Pancreas (tissue), 10 donors: ENCODE measurements around the gene NPS. TPM values are rescaled to one million over a fixed set of nuclear protein-coding genes. Genes with fewer than 3 reads are reported as not detected.

ENCODE experiments used
- ATAC-seq, 4 donors: fragments of 200-7000 bp; cut with Tn5 transposase; one replicate each; pipeline versions ENCODE4 v1.8.0 to v1.9.1; 2020; ENCODE audit warnings: mild to moderate bottlenecking in 4 of 4, moderate library complexity in 4 of 4
- DNase-seq, 6 donors: peaks; one replicate each; pipeline ENCODE4 v3.0.0-alpha.2; 2020
- FAIRE-seq: peaks from 2 replicates; lab custom pipeline; 2012; peaks lifted over from hg19 to GRCh38; lab: Jason Lieb, UNC
- H3K27ac ChIP-seq, 4 donors: fragments of 200-600 bp; sonication (generic); 1 replicate in 3 of 4; 2 replicates in 1 of 4; pipeline versions ENCODE4 v1.5.0 to v1.8.0; 2020
- H3K27me3 ChIP-seq, 4 donors: fragments of 200-600 bp; one replicate each; pipeline ENCODE4 v1.8.0; 2021
- H3K36me3 ChIP-seq, 3 donors: fragments of 200-600 bp; sonication (generic) in 1 of 3; one replicate each; pipeline versions ENCODE4 v1.5.0 to v1.8.0; 2020 to 2021
- H3K4me1 ChIP-seq, 3 donors: fragments of 200-600 bp; one replicate each; pipeline ENCODE4 v1.8.0; 2021
- H3K4me3 ChIP-seq, 4 donors: fragments of 200-600 bp; sonication (generic) in 2 of 4; one replicate each; pipeline versions ENCODE4 v1.5.0 to v1.8.0; 2020 to 2021
- H3K9me3 ChIP-seq, 4 donors: fragments of 200-600 bp; one replicate each; pipeline ENCODE4 v1.8.0; 2021
- WGBS, 2 donors: extraction: QIAGEN DNeasy Blood & Tissue Kit; methylation state at CpG; one replicate each; pipeline ENCODE4 v1.1.7; 2013; 5-methylcytosine and 5-hydroxymethylcytosine counted together
- intact Hi-C, 3 donors: fragments of 100-400 bp; cut with DNase I; formaldehyde crosslinking; loops; one replicate each; pipeline versions ENCODE4 v1.11.1 to v1.14.2; 2022
- polyA plus RNA-seq, 2 donors: library from polyadenylated mRNA; stranded (reverse); fragments of 200-250 nt; gene quantifications; one replicate each; pipeline ENCODE4 v1.2.3, GENCODE V29; 2013
- total RNA-seq, 6 donors: library from RNA; stranded (reverse); fragmentation: NEBNext Ultra II Directional in 4 of 6; extraction: Animal tissue kit (Norgen Biotek cat#: 25700) in 4 of 6; gene quantifications; one replicate each; pipeline versions ENCODE4 v1.2.1 to v1.2.4, GENCODE V29; 2021 to 2023
- TF ChIP-seq, protein P1 (sequence below), 4 donors: fragments of 200-600 bp; sonication (generic) in 3 of 4; IDR thresholded peaks; one replicate each; pipeline versions ENCODE4 v1.5.0 to v1.8.0; 2021; ENCODE audit warnings: antibody characterized with exemption in 4 of 4
- donor health status: healthy with polysubstance abuse.
- donor health status: DM: no; HTN: no; CAD: no; lungs with moderate emphysema.
- donor health status: DM: no; HTN: no; CAD: no.
- donor health status: control.
- donor health status: control.
- donor health status: Bipolar disorder and iron deficiency.
- donor health status: DM: yes; HTN: yes; CAD: no.
- donor health status: DM: no; HTN: no; CAD: no.
- donor health status: DM: no; HTN: no; CAD: no.
- donor health status: DM: yes; HTN: yes; CAD: no.

NPS gene
- total and polyA plus RNA-seq, 8 donors = not detected

DNA sequence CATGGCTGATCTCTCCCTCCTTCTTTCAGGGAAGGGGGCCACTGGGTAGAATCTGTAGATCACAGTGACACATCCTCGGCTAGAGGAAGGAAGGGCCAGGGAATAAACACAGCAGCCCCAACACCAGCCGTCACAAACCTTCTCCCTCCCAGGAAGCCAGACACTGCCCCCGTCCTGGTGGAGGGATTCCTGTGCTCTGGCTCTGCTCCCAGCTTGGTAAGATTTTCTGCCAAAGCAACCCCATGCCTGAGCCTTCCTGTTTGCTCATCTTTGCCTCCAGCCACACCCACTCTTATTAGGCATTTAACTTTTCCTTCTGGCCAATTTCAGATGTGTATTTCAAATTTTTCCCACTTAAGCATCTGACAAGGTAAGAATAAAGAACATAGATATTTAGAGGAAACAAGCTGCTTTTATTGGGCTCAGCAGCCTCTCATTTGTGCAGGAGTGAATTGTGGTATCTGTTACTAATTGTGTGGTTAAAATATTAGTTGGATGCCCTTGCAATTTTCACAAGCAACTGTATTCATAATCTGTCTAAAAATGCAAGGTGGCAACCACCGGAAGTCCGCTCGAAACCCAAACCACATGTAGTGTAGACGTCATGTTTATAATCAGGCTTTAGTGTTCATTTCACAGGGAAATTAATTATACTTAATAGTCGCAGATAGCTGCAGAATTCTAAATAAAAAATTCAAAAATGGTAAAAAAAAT is 13.2 kb upstream of the NPS start:
- DNase-seq = no peak

DNA sequence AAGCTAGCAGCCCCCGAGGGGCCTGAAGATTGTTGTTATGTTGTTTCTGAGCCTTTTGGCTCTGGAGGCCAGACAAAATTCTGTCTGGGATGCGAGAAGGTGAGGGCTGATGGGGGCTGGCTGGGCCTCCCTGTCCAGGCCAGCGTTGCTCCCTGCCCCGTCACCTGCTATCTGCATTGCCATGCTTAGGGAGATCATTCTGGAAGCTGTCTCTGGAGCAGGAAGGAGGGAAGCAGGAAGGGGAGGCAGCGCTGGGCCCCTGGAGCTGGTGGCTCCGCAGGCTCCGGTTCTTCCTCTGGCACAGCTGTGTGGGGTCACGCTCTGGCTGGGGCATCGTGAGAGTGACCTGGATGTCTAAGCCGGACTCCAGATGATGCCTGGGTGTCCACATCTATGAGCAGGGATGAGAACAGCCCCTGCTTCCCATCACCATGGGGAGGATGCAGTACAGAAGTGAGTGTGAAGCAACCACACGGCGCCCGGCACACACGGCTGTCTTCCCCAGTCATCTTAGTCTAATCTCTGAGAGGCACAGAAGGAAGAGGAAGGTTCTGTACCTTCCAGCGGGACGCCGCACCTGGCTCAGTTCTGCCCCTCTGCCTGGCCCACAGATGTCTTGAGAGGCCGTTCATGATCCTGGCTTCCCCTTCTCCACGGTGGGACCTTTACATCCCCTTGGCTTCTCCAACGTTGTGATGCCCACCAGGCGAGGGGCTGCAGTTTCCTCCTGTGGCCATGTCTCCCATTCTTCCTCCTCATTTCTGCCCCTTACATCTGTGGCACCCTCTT is 11.9 kb upstream of the NPS start:
- H3K27me3 ChIP-seq = no peaks in the 10 kb centered on the region
- TF ChIP-seq, protein P1, sequence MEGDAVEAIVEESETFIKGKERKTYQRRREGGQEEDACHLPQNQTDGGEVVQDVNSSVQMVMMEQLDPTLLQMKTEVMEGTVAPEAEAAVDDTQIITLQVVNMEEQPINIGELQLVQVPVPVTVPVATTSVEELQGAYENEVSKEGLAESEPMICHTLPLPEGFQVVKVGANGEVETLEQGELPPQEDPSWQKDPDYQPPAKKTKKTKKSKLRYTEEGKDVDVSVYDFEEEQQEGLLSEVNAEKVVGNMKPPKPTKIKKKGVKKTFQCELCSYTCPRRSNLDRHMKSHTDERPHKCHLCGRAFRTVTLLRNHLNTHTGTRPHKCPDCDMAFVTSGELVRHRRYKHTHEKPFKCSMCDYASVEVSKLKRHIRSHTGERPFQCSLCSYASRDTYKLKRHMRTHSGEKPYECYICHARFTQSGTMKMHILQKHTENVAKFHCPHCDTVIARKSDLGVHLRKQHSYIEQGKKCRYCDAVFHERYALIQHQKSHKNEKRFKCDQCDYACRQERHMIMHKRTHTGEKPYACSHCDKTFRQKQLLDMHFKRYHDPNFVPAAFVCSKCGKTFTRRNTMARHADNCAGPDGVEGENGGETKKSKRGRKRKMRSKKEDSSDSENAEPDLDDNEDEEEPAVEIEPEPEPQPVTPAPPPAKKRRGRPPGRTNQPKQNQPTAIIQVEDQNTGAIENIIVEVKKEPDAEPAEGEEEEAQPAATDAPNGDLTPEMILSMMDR (IDR thresholded peaks at IDR 0.05) = no peak
- H3K4me1 ChIP-seq = no peaks in the 10 kb centered on the region
- H3K9me3 ChIP-seq = no peaks in the 10 kb centered on the region
- no peaks in the 10 kb centered on the region for H3K36me3 ChIP-seq
- intact Hi-C loops = no loop called here
- H3K4me3 ChIP-seq = no peak overlapping the region
- WGBS, 2 donors = 73 to 80% methylated on average over 21 of the region's 21 CpGs
- ATAC-seq (no peak), FAIRE-seq (no peak), DNase-seq (no peak)
- H3K27ac ChIP-seq = no peak overlapping the region

More for the DNA sequence above, 13.2 kb upstream of the NPS start:
- intact Hi-C loops = no loop called here
- H3K9me3 ChIP-seq = no peaks in the 10 kb centered on the region
- TF ChIP-seq, protein P1 (IDR thresholded peaks at IDR 0.05) = no peak
- WGBS, 2 donors = 56 to 64% methylated on average over 8 of the region's 8 CpGs
- H3K27ac ChIP-seq = no peak overlapping the region
- no peaks in the 10 kb centered on the region for H3K36me3 ChIP-seq
- H3K4me3 ChIP-seq = no peak overlapping the region
- no peak for FAIRE-seq
- ATAC-seq = no peak
- no peaks in the 10 kb centered on the region for H3K4me1 ChIP-seq
- H3K27me3 ChIP-seq = no peaks in the 10 kb centered on the region

DNA sequence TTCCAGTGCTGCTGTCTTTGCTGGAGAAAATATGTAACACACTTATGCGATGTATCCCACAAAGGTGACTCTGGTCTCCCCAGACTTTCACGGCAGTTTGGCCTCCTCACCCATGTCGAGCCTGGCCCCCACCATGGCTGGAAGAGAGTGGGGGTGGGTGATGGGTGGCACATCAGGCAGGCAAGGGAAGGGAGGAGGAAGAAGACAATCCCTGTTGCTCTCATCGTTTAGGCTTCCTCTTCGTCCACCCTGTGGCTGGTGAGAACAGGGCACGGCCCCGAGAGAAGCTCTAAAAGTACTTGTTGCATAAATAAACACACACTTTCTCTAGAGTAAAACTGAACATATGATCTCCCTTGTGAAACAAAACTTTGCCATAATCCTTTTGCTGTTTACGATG is 11.2 kb upstream of the NPS start:
- FAIRE-seq (no peak), ATAC-seq (no peak), DNase-seq (no peak)
- no peaks in the 10 kb centered on the region for H3K4me1 ChIP-seq
- H3K36me3 ChIP-seq = no peaks in the 10 kb centered on the region
- intact Hi-C loops = no loop called here
- TF ChIP-seq, protein P1 (IDR thresholded peaks at IDR 0.05) = no peak
- H3K27ac ChIP-seq = no peak overlapping the region
- H3K9me3 ChIP-seq = no peaks in the 10 kb centered on the region
- no peak overlapping the region for H3K4me3 ChIP-seq
- H3K27me3 ChIP-seq = no peaks in the 10 kb centered on the region
- WGBS, 2 donors = 61 to 75% methylated on average over 8 of the region's 8 CpGs

- H3K27me3 ChIP-seq = peaks cover 0 to 4% (median 0%) of the 10 kb centered on the region in 4 donors
- no peak for DNase-seq
- no peaks in the 10 kb centered on the region for H3K36me3 ChIP-seq
- H3K4me1 ChIP-seq = no peaks in the 10 kb centered on the region
- no peak for ATAC-seq
- H3K9me3 ChIP-seq = no peaks in the 10 kb centered on the region
- H3K4me3 ChIP-seq = no peak overlapping the region
- intact Hi-C loops = no loop called here
- WGBS, 2 donors = 63 to 78% methylated on average over 3 of the region's 3 CpGs
- FAIRE-seq = no peak
- TF ChIP-seq, protein P1 (IDR thresholded peaks at IDR 0.05) = no peak
- H3K27ac ChIP-seq = no peak overlapping the region
Measured at GRCh38 chr10:127548022-127548421, 1.1 kb upstream of the NPS start.
